HG02852 (cell line): ENCODE measurements around the gene OSBP2.

Source experiments
- ATAC-seq: cut with Tn5 transposase; IDR thresholded peaks from one replicate; pipeline ENCODE4 v1.9.1; 2021; ENCODE audit warnings: mild to moderate bottlenecking, moderate library complexity; ENCODE audit not compliant: unreplicated experiment

OSBP2 gene

GRCh38 chr22:30837531-30837930 lies 142.9 kb downstream of the OSBP2 start:
- no peak for ATAC-seq

- ATAC-seq: no peak
These were observed 143.4 kb downstream of the OSBP2 start for GRCh38 chr22:30838111-30838510.

GRCh38 chr22:30841273-30841672 lies 146.6 kb downstream of the OSBP2 start:
- ATAC-seq: no peak

GRCh38 chr22:30843245-30843644 lies 148.6 kb downstream of the OSBP2 start:
- no peak for ATAC-seq

- ATAC-seq: no peak
These were observed 152.9 kb downstream of the OSBP2 start for GRCh38 chr22:30847583-30847982.

GRCh38 chr22:30855266-30855665 lies 160.6 kb downstream of the OSBP2 start:
- ATAC-seq: no peak

GRCh38 chr22:30855677-30856518 lies 161.2 kb downstream of the OSBP2 start:
- no peak for ATAC-seq

GRCh38 chr22:30856741-30857502 lies 162.2 kb downstream of the OSBP2 start:
- no peak for ATAC-seq

GRCh38 chr22:30857791-30858190 lies 163.1 kb downstream of the OSBP2 start:
- no peak for ATAC-seq

GRCh38 chr22:30858976-30859713 lies 164.5 kb downstream of the OSBP2 start:
- ATAC-seq: no peak

GRCh38 chr22:30859714-30860095 lies 165.0 kb downstream of the OSBP2 start:
- no peak for ATAC-seq

- ATAC-seq: no peak
These were observed 165.8 kb downstream of the OSBP2 start for GRCh38 chr22:30860176-30861105.

GRCh38 chr22:30861131-30861530 lies 166.5 kb downstream of the OSBP2 start:
- ATAC-seq: no peak

GRCh38 chr22:30861688-30862552 lies 167.2 kb downstream of the OSBP2 start:
- no peak for ATAC-seq

GRCh38 chr22:30863081-30863833 lies 168.6 kb downstream of the OSBP2 start:
- ATAC-seq: no peak

- ATAC-seq: no peak
These were observed 170.1 kb downstream of the OSBP2 start for GRCh38 chr22:30864441-30865420.

GRCh38 chr22:30865656-30866055 lies 171.0 kb downstream of the OSBP2 start:
- ATAC-seq: no peak

GRCh38 chr22:30866216-30866615 lies 171.5 kb downstream of the OSBP2 start:
- ATAC-seq: no peak
